ENCODE results near the gene ST6GALNAC6. TPM values are rescaled to one million over a fixed set of nuclear protein-coding genes. Genes with fewer than 3 reads are reported as not detected.
A peak's percentile ranks its signal among the peaks of the same experiment; 100 is the strongest.

Gene ST6GALNAC6
- total and polyA plus RNA-seq, 10 of the 15 experiments (the other 5 are each of a cell fraction or from before 2014, with no cell fraction given), result 0.40 to 27.0 (median 16.8) TPM

GRCh38 chr9:127905004-127905728, 5.8 kb upstream of the ST6GALNAC6 start (continued):
- TF ChIP-seq E4F1 (IDR thresholded peaks at IDR 0.05; ENCODE audit: borderline replicate concordance, partially characterized antibody) (no peak), CBX3 (IDR thresholded peaks at IDR 0.05; ENCODE audit: borderline replicate concordance, low read depth) (no peak), HDGF (IDR thresholded peaks at IDR 0.05) (no peak), ZBTB40 (IDR thresholded peaks at IDR 0.05; ENCODE audit: borderline replicate concordance) (no peak), MYB (IDR thresholded peaks at IDR 0.05; ENCODE audit: borderline replicate concordance, low read depth, low read length) (no peak), BCL3 (IDR thresholded peaks at IDR 0.05; ENCODE audit: borderline replicate concordance, insufficient read depth, low read depth, low read length, poor library complexity, severe bottlenecking) (peak; percentile 13), RUNX3 (IDR thresholded peaks at IDR 0.05; ENCODE audit: low read length) (no peak)
- TF ChIP-seq, protein P1, sequence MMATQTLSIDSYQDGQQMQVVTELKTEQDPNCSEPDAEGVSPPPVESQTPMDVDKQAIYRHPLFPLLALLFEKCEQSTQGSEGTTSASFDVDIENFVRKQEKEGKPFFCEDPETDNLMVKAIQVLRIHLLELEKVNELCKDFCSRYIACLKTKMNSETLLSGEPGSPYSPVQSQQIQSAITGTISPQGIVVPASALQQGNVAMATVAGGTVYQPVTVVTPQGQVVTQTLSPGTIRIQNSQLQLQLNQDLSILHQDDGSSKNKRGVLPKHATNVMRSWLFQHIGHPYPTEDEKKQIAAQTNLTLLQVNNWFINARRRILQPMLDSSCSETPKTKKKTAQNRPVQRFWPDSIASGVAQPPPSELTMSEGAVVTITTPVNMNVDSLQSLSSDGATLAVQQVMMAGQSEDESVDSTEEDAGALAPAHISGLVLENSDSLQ (IDR thresholded peaks at IDR 0.05), result peak; percentile 82

Data from GM12878 (cell line).